ENCODE data around the gene CNTNAP2. TPM values are rescaled to one million over a fixed set of nuclear protein-coding genes. Genes with fewer than 3 reads are reported as not detected.

The CNTNAP2 gene
- polyA plus RNA-seq, 1 donor = 6.1 TPM

GRCh38 chr7:148144827-148145226 lies 2028.2 kb downstream of the CNTNAP2 start:
- no peak for DNase-seq (ENCODE audit: low read depth)

- DNase-seq (ENCODE audit: low read depth) = no peak
Measured at GRCh38 chr7:148146346-148146745, 2029.7 kb downstream of the CNTNAP2 start.

- no peak for DNase-seq (ENCODE audit: low read depth)
Measured at GRCh38 chr7:148147438-148147837, 2030.8 kb downstream of the CNTNAP2 start.

GRCh38 chr7:148148456-148148855 lies 2031.9 kb downstream of the CNTNAP2 start:
- DNase-seq (ENCODE audit: low read depth) = no peak

GRCh38 chr7:148149730-148150129 lies 2033.1 kb downstream of the CNTNAP2 start:
- DNase-seq (ENCODE audit: low read depth) = no peak

- DNase-seq (ENCODE audit: low read depth) = no peak
Measured at GRCh38 chr7:148151778-148152177, 2035.2 kb downstream of the CNTNAP2 start.

GRCh38 chr7:148153616-148154284 lies 2037.1 kb downstream of the CNTNAP2 start:
- no peak for DNase-seq (ENCODE audit: low read depth)

- no peak for DNase-seq (ENCODE audit: low read depth)
Measured at GRCh38 chr7:148155000-148155399, 2038.4 kb downstream of the CNTNAP2 start.

GRCh38 chr7:148155826-148156225 lies 2039.2 kb downstream of the CNTNAP2 start:
- DNase-seq (ENCODE audit: low read depth) = no peak

GRCh38 chr7:148156233-148156632 lies 2039.6 kb downstream of the CNTNAP2 start:
- DNase-seq (ENCODE audit: low read depth) = no peak

- DNase-seq (ENCODE audit: low read depth) = no peak
Measured at GRCh38 chr7:148159331-148159730, 2042.7 kb downstream of the CNTNAP2 start.

GRCh38 chr7:148161776-148162175 lies 2045.2 kb downstream of the CNTNAP2 start:
- DNase-seq (ENCODE audit: low read depth) = no peak

- DNase-seq (ENCODE audit: low read depth) = no peak
Measured at GRCh38 chr7:148162808-148163207, 2046.2 kb downstream of the CNTNAP2 start.

- DNase-seq (ENCODE audit: low read depth) = no peak
Measured at GRCh38 chr7:148163246-148163645, 2046.6 kb downstream of the CNTNAP2 start.

- DNase-seq (ENCODE audit: low read depth) = no peak
Measured at GRCh38 chr7:148172920-148173319, 2056.3 kb downstream of the CNTNAP2 start.

GRCh38 chr7:148173369-148173768 lies 2056.8 kb downstream of the CNTNAP2 start:
- no peak for DNase-seq (ENCODE audit: low read depth)

GRCh38 chr7:148174376-148174775 lies 2057.8 kb downstream of the CNTNAP2 start:
- no peak for DNase-seq (ENCODE audit: low read depth)

GRCh38 chr7:148175512-148175911 lies 2058.9 kb downstream of the CNTNAP2 start:
- no peak for DNase-seq (ENCODE audit: low read depth)

- DNase-seq (ENCODE audit: low read depth) = no peak
Measured at GRCh38 chr7:148177972-148178371, 2061.4 kb downstream of the CNTNAP2 start.

GRCh38 chr7:148180075-148180474 lies 2063.5 kb downstream of the CNTNAP2 start:
- DNase-seq (ENCODE audit: low read depth) = no peak

- DNase-seq (ENCODE audit: low read depth) = no peak
Measured at GRCh38 chr7:148182264-148182663, 2065.7 kb downstream of the CNTNAP2 start.

GRCh38 chr7:148185041-148185440 lies 2068.4 kb downstream of the CNTNAP2 start:
- DNase-seq (ENCODE audit: low read depth) = no peak

- DNase-seq (ENCODE audit: low read depth) = no peak
Measured at GRCh38 chr7:148187471-148187870, 2070.9 kb downstream of the CNTNAP2 start.
